ENCODE results near the gene BMPER.

The BMPER gene

GRCh38 chr7:34104115-34104514 is 198.8 kb downstream of the BMPER start:
- DNase-seq: no peak

- no peak for DNase-seq
Measured at GRCh38 chr7:34104992-34105391, 199.7 kb downstream of the BMPER start.

GRCh38 chr7:34107276-34107675 is 201.9 kb downstream of the BMPER start:
- DNase-seq: peak; percentile 54

- no peak for DNase-seq
Measured at GRCh38 chr7:34108165-34108564, 202.8 kb downstream of the BMPER start.

GRCh38 chr7:34109936-34110780 is 204.8 kb downstream of the BMPER start:
- DNase-seq: peak; percentile 81

GRCh38 chr7:34111031-34111430 is 205.7 kb downstream of the BMPER start:
- no peak for DNase-seq

- no peak for DNase-seq
Measured at GRCh38 chr7:34115503-34115902, 210.2 kb downstream of the BMPER start.

- DNase-seq: peak; percentile 49
Measured at GRCh38 chr7:34117573-34117972, 212.2 kb downstream of the BMPER start.

- DNase-seq: no peak
Measured at GRCh38 chr7:34121366-34121765, 216.0 kb downstream of the BMPER start.

- no peak for DNase-seq
Measured at GRCh38 chr7:34123316-34123715, 218.0 kb downstream of the BMPER start.

- DNase-seq: no peak
Measured at GRCh38 chr7:34124765-34125164, 219.4 kb downstream of the BMPER start.

GRCh38 chr7:34128762-34129161 is 223.4 kb downstream of the BMPER start:
- DNase-seq: no peak

GRCh38 chr7:34130558-34131295 is 225.4 kb downstream of the BMPER start:
- no peak for DNase-seq

- DNase-seq: peak; percentile 42
Measured at GRCh38 chr7:34131371-34131770, 226.0 kb downstream of the BMPER start.

GRCh38 chr7:34133356-34133982 is 228.1 kb downstream of the BMPER start:
- DNase-seq: no peak

- DNase-seq: peak; percentile 83
Measured at GRCh38 chr7:34133983-34134782, 228.8 kb downstream of the BMPER start.

- no peak for DNase-seq
Measured at GRCh38 chr7:34135924-34136323, 230.6 kb downstream of the BMPER start.

GRCh38 chr7:34136698-34137097 is 231.4 kb downstream of the BMPER start:
- DNase-seq: no peak

- no peak for DNase-seq
Measured at GRCh38 chr7:34137176-34137575, 231.8 kb downstream of the BMPER start.

GRCh38 chr7:34138483-34138882 is 233.1 kb downstream of the BMPER start:
- no peak for DNase-seq

- no peak for DNase-seq
Measured at GRCh38 chr7:34139086-34139485, 233.7 kb downstream of the BMPER start.

- DNase-seq: no peak
Measured at GRCh38 chr7:34140066-34140465, 234.7 kb downstream of the BMPER start.

GRCh38 chr7:34143402-34143801 is 238.1 kb downstream of the BMPER start:
- DNase-seq: no peak
